ENCODE data around the gene CPSF2. TPM values are rescaled to one million over a fixed set of nuclear protein-coding genes. Genes with fewer than 3 reads are reported as not detected.
A peak's percentile ranks its signal among the peaks of the same experiment; 100 is the strongest.

CPSF2 gene
- total RNA-seq: 41.1 TPM
- long read RNA-seq, full-length matches to known transcripts: 5 of 13 reads
- long read RNA-seq, partial matches to known transcripts: 5 of 13 reads
- long read RNA-seq, other reads (novel, unspliced or antisense): 3 of 13 reads

DNA sequence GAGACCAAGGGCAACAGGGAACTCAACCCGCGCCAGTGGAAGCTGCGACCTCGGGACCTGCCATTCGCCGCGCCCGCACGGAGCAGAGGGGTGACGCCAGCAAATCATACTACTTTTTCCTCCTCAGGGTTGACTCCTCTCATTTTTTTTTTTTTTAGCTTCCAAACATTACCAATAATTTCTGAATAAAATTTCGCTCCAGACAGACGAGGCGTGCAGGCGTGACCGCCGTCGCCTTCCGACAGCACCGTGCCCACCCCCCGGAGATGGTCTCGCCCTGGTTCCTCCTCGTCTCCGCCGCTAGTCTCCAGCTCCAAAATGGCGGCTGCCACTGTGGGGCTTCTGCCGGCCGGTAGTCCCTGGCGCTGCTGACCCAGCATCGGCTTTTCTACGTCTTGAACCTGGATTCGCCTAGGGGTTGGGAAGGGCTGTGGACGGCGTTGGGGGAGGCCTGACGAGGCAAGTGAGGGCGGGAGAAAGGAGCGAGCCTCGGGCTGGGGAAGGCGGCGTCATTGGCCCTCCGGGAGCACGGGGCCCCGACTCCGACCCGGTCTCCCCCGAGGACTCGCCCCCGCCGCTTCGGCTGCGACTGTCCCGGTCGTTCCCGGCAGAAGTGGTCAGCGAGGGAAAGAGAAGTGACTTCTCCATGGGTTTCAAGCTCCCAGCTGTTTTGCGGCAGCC, at the start of gene CPSF2, which contains the start of gene NDUFB1:
CPSF2 (plus strand) TSS at position 300 of the 681 bp plus-strand sequence. CDS start 9,016 bp downstream, outside the sequence.
NDUFB1 (minus strand) TSS at position 37 of the 681 bp plus-strand sequence. CDS start 4,069 bp downstream, outside the sequence.
- intact Hi-C loops (cut with DNase I): loop anchor here (2.0 to 5.0 kb wide), 4 partner anchors 15 to 560 kb away; partner anchors contain the start of gene ATXN3
- DNase-seq (ENCODE audit: low spot score): peak; percentile 95

DNA sequence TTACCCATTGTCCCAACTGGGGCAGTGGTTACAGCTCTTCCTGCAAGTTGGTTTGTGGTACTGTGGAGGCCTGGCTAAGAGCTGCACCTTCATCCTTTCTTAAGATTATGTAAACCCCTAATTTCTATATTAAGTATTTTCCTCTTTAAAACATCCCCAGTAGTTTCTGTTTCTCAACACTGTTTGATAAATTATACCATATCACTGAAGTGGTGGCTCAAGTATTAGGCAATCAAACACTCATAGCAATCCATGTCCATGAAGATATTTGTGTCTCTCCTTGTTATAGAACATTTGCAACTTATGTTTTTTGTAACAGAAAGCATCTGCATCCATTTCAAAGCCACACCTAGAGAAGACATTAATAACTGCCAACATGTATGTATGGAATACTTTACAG, 47.2 kb upstream of the CPSF2 start:
- no peak for DNase-seq (ENCODE audit: low spot score)
- intact Hi-C loops (cut with DNase I): no loop called here

GRCh38 chr14:92088494-92088893, 33.3 kb upstream of the CPSF2 start:
- intact Hi-C loops (cut with DNase I): no loop called here
- no peak for DNase-seq (ENCODE audit: low spot score)

DNA sequence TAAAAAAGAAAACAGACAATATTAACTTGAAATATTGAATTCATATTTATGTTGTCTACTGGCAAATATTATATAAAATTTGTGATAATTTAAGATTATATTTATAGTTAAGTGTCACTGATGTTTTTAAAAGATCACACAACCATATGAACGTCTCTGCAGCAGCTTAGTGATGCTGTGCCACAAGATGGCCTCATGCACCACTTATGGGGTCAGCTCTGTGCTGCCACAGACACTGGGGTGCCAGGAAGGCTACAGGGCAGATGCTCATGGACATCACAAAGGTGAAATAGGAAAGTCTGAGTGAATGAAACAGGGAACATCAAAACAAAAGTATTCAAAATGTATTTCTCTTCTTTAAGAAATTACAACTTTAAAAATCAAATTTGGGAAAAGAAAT, 28.4 kb upstream of the CPSF2 start:
- intact Hi-C loops (cut with DNase I): no loop called here
- DNase-seq (ENCODE audit: low spot score): no peak

- intact Hi-C loops (cut with DNase I): no loop called here
Measured at GRCh38 chr14:92099802-92100201, 22.0 kb upstream of the CPSF2 start.

GRCh38 chr14:92103363-92103989, 18.3 kb upstream of the CPSF2 start:
- no peak for DNase-seq (ENCODE audit: low spot score)
- intact Hi-C loops (cut with DNase I): no loop called here

More at GRCh38 chr14:92099802-92100201, 22.0 kb upstream of the CPSF2 start:
- no peak for DNase-seq (ENCODE audit: low spot score)

GRCh38 chr14:92105073-92105892, 16.5 kb upstream of the CPSF2 start:
- no peak for DNase-seq (ENCODE audit: low spot score)
- intact Hi-C loops (cut with DNase I): no loop called here

DNA sequence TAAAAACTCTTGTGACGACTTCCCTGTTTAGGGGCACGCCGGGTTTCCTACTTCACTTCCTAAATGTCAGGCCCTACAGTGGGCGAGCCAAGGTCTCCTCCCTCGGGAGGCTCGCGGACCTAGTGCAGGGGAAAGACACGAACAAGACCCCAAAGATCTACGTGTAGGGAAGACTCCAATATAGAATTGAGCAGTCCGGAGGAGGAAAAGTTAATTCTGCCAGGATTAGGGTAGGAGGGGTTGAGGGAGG, 16.0 kb upstream of the CPSF2 start:
- intact Hi-C loops (cut with DNase I): loop anchor here (1.0 to 2.0 kb wide), 2 partner anchors 15 to 67 kb away; partner anchors contain the start of genes CPSF2 and NDUFB1
- peak; percentile 76 for DNase-seq (ENCODE audit: low spot score)

DNA sequence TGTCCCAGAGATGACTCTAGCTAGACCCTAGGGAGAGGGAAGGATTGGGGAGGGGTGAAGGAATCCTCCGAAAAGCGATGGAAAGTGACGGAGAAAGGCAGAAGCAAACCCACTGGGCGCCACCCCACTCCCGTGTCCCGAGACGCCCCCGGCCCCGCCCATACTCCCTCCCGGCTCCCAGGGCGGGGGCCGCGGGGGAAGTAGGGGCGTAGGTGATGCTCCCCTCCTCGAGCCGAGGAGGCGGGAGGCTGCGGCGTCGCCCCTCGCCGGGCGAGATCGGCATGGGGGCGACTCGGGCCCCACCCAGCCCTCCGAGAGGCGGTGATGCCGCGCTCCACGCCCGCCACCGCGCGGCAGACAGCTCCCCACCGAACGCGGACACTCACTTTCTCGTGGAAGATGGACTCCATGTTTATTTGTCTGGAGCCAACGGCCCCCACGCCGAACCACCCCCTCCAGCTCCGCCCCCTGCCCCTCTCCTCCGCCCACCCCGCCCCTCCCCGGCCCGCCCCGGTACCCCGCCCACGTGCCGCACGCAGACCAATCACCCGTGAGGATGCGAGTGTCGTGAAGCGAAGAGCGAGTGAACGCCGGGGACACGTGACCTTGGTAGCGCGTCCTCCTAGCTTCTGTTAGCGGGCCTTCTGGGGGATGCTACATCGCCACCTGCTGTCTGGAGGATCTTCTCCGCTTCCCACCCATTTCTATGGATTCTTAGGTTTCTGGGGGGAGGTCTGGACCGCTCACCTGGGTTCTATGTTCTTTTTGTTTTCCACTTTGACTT, 15.4 kb upstream of the CPSF2 start, which contains the start of gene ATXN3:
ATXN3 (minus strand) TSS at position 440 of the 784 bp plus-strand sequence; CDS start at position 410, 30 bp downstream.
- intact Hi-C loops (cut with DNase I): loop anchor here (1.0 to 2.0 kb wide), 2 partner anchors 14 to 67 kb away; partner anchors contain the start of genes CPSF2 and NDUFB1
- DNase-seq (ENCODE audit: low spot score): peak; percentile 99

DNA sequence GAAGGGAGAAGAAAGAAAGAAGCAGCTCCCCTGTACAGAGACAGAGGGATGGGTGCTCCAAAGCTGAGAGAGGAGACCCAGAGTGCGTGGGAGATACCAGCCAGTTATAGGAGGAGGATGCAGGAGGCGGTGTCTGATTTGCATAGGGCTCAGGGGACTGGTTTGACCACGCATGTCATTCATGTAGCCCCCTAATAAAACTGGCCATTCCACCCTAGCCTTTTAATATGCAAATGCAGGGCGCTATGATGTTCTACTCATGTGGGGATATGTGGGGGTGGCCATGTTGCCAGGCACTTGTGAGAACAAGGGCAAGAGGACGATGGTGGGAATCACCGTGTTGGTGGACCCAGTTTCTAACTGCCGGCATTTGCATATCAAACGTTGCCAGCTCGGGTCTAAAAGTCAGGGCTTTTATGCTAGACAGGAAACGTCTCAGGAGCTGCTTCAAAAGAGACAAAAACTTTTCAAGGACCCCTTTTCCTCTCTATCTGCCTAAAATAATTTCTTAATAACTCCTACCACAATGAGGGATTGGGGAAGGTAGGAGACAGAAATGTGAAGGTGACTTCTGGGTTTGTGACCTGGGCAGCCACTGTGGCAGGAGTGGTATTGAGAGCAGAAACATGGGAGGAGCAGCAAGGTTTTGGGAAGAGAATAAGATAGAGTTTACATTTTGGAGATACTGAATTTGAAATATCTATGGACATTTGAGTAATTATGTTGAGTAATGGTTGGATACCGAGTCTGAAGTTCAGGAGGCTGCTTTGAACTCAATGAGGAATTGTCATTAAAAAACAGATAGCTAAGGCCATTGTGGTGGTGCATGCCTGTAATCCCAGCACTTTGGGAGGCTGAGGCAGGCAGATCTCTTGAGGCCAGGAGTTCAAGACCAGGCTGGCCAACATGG, 13.2 kb upstream of the CPSF2 start:
- intact Hi-C loops (cut with DNase I): no loop called here
- no peak for DNase-seq (ENCODE audit: low spot score)

- no peak for DNase-seq (ENCODE audit: low spot score)
- intact Hi-C loops (cut with DNase I): no loop called here
Measured at GRCh38 chr14:92109490-92109889, 12.3 kb upstream of the CPSF2 start.

DNA sequence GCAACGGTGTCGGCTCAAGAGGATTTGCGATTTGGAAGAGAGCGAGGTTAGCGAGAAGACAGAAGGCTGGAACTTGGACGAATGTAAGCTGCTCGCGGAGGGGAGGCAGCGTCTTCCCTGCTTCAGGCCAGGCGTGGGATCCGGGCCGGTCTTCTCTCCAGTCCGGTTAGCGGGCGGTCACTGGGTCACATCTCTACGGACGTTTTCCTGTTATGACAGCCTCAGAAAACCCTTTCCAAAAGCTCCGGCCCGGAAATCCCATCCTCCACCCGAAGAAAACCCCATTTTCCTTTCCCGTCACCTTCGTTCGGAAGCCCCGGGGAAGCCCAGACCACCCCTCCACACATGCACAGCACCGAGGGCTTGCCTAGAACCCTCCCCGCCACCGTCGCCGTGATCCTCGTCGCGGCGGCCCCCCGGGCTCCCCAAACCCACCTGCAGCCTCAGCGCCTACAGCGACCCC, 531 bp upstream of the CPSF2 start:
- intact Hi-C loops (cut with DNase I): loop anchor here (2.0 to 5.0 kb wide), 4 partner anchors 14 to 561 kb away; partner anchors contain the start of gene ATXN3
- no peak for DNase-seq (ENCODE audit: low spot score)

GRCh38 chr14:92122351-92122677, 545 bp downstream of the CPSF2 start:
- intact Hi-C loops (cut with DNase I): loop anchor here (5.0 kb wide), 3 partner anchors 85 to 560 kb away; no protein-coding TSS in a partner anchor
- no peak for DNase-seq (ENCODE audit: low spot score)

- intact Hi-C loops (cut with DNase I): loop anchor here (5.0 kb wide), 3 partner anchors 85 to 560 kb away; no protein-coding TSS in a partner anchor
- DNase-seq (ENCODE audit: low spot score): no peak
Measured at GRCh38 chr14:92122761-92123160, 992 bp downstream of the CPSF2 start.

DNA sequence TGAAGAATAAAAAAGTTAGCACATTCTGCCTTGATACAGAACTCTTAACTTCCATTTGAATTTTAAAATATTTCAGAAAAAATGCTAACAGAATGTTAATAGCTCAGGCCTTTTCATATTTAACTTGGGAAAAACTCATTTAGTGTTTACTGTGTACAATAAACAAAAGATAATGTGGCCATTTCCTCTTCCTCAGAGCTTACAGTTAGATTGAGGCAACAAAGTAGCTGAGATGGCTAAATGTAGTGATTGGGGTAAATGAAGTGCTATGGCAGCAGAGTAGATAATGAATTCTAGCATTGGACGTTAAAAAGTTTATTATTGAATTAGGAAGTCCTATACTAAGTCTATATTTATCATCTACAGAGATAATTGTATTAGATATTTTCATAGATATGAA, 12.7 kb downstream of the CPSF2 start:
- intact Hi-C loops (cut with DNase I): no loop called here
- no peak for DNase-seq (ENCODE audit: low spot score)

- no peak for DNase-seq (ENCODE audit: low spot score)
- intact Hi-C loops (cut with DNase I): loop anchor here (5.0 kb wide), 1 partner anchor 547 kb away; no protein-coding TSS in a partner anchor
Measured at GRCh38 chr14:92135269-92135668, 13.5 kb downstream of the CPSF2 start.

DNA sequence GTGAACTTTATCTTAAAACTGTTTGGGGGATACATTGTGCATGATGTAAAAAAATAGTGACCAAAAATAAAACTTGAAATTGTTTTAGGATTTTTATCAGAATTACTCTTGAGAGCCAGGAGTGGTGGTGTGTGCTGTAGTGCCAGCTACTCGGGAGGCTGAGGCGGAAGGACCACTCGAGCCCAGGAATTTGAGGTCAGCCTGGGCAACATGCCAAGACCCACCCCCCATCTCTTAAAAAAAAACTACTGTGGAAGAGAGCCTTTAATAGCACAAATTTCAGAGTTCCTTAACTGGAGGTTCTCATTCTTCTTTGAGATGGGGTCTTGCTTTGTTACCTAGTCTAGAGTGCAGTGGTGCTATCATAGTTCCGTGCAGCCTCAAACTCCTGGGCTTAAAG, 21.5 kb downstream of the CPSF2 start:
- intact Hi-C loops (cut with DNase I): no loop called here
- DNase-seq (ENCODE audit: low spot score): no peak

- no peak for DNase-seq (ENCODE audit: low spot score)
- intact Hi-C loops (cut with DNase I): no loop called here
Measured at GRCh38 chr14:92143962-92144361, 22.2 kb downstream of the CPSF2 start.
